Measurements from ENCODE around the gene AIMP2.

DNA sequence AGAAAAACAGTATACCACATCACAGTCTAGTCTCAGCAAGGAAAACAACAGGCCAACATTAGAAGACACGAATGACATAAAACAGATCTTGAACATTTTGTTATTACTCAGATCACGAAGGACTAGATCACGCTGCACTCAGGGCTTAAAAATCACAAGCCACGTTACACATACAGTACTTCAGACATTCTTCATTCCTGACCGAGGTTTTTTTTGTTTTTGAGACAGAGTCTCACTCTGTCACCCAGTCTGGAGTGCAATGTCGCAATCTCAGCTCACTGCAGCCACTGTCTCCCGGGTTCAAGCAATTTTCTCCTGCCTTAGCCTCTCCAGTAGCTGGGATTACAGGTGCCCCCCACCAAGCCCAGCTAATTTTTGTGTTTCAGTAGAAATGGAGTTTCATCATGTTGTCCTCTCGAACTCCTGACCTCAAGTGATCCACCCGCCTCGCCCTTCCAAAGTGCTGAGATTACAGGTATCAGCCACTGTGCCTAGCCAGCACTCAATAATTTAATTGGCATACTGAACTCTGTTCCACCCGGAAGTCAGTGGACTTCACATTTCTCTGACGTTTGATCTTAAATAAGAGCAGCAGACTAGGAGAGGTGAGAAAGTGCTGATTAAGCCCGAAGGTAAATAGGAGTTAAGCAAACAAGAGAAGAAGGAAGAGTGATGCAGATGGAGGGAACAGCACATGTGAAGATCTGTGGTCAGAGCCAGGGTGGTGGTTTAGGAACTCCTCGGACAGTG lies 3.5 kb downstream of the AIMP2 start:
- TF ChIP-seq POLR2A (IDR thresholded peaks at IDR 0.05): no peak
- TF ChIP-seq, protein P1, sequence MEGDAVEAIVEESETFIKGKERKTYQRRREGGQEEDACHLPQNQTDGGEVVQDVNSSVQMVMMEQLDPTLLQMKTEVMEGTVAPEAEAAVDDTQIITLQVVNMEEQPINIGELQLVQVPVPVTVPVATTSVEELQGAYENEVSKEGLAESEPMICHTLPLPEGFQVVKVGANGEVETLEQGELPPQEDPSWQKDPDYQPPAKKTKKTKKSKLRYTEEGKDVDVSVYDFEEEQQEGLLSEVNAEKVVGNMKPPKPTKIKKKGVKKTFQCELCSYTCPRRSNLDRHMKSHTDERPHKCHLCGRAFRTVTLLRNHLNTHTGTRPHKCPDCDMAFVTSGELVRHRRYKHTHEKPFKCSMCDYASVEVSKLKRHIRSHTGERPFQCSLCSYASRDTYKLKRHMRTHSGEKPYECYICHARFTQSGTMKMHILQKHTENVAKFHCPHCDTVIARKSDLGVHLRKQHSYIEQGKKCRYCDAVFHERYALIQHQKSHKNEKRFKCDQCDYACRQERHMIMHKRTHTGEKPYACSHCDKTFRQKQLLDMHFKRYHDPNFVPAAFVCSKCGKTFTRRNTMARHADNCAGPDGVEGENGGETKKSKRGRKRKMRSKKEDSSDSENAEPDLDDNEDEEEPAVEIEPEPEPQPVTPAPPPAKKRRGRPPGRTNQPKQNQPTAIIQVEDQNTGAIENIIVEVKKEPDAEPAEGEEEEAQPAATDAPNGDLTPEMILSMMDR (IDR thresholded peaks at IDR 0.05 in 8 of 11, conservative IDR thresholded peaks at IDR 0.05 in 3 of 11): no peak
